GM19193 (cell line): Measurements from ENCODE around the gene C19orf53.

Experiments used
- POLR2A ChIP-seq: IDR thresholded peaks from 4 replicates; pipeline ENCODE4 v1.6.1; 2011; ENCODE audit not compliant: insufficient read depth, insufficient read length; ENCODE audit errors: extremely low read depth

Gene C19orf53

GRCh38 chr19:13806728-13807127 is 32.5 kb downstream of the C19orf53 start:
- no peak for TF ChIP-seq POLR2A

GRCh38 chr19:13807421-13808021 is 33.3 kb downstream of the C19orf53 start:
- TF ChIP-seq POLR2A = no peak

- TF ChIP-seq POLR2A = no peak
These were observed 34.6 kb downstream of the C19orf53 start for GRCh38 chr19:13808856-13809255.

GRCh38 chr19:13812544-13812943 is 38.3 kb downstream of the C19orf53 start:
- TF ChIP-seq POLR2A = no peak

- TF ChIP-seq POLR2A = no peak
These were observed 38.9 kb downstream of the C19orf53 start for GRCh38 chr19:13813147-13813546.

GRCh38 chr19:13814550-13814949 is 40.3 kb downstream of the C19orf53 start:
- TF ChIP-seq POLR2A = no peak

GRCh38 chr19:13817018-13817614 is 42.9 kb downstream of the C19orf53 start:
- no peak for TF ChIP-seq POLR2A

- no peak for TF ChIP-seq POLR2A
These were observed 43.5 kb downstream of the C19orf53 start for GRCh38 chr19:13817615-13818371.

GRCh38 chr19:13819238-13819637 is 45.0 kb downstream of the C19orf53 start:
- TF ChIP-seq POLR2A = no peak

GRCh38 chr19:13821292-13821691 is 47.0 kb downstream of the C19orf53 start:
- TF ChIP-seq POLR2A = no peak

- TF ChIP-seq POLR2A = no peak
These were observed 49.0 kb downstream of the C19orf53 start for GRCh38 chr19:13823256-13823655.

- TF ChIP-seq POLR2A = no peak
These were observed 49.6 kb downstream of the C19orf53 start for GRCh38 chr19:13823901-13824300.

- no peak for TF ChIP-seq POLR2A
These were observed 50.4 kb downstream of the C19orf53 start for GRCh38 chr19:13824703-13825102.

GRCh38 chr19:13825489-13826441 is 51.5 kb downstream of the C19orf53 start:
- TF ChIP-seq POLR2A = no peak

- no peak for TF ChIP-seq POLR2A
These were observed 52.5 kb downstream of the C19orf53 start for GRCh38 chr19:13826652-13827235.

GRCh38 chr19:13827656-13828055 is 53.4 kb downstream of the C19orf53 start:
- no peak for TF ChIP-seq POLR2A
